Activated naive CD4-positive, alpha-beta T cell treated with anti-CD3 and anti-CD28 coated beads, Interleukin-2, amount 50 U/mL, for 24 hours (primary cell): ENCODE measurements around the gene GNAQ.
"Not testable (repeated sequence)": the region's sequence is repeated elsewhere in the genome, so short reads cannot be mapped to it uniquely, and the experiment has no call there.

ENCODE experiments used
- H3K27ac Mint-ChIP-seq: one replicate; pipeline ENCODE4 v1.8.0; 2021; ENCODE audit warnings: mild to moderate bottlenecking, mixed read lengths
- H3K27me3 Mint-ChIP-seq: one replicate; pipeline ENCODE4 v1.8.0; 2021; ENCODE audit warnings: mixed read lengths
- H3K36me3 Mint-ChIP-seq: one replicate; pipeline ENCODE4 v1.8.0; 2021; ENCODE audit warnings: mixed read lengths
- H3K4me1 Mint-ChIP-seq: one replicate; pipeline ENCODE4 v1.8.0; 2021; ENCODE audit warnings: mixed read lengths
- H3K4me3 Mint-ChIP-seq: one replicate; pipeline ENCODE4 v1.8.0; 2021; ENCODE audit warnings: mild to moderate bottlenecking, mixed read lengths
- H3K9me3 Mint-ChIP-seq: one replicate; pipeline ENCODE4 v1.8.0; 2021; ENCODE audit warnings: mixed read lengths

Gene GNAQ

DNA sequence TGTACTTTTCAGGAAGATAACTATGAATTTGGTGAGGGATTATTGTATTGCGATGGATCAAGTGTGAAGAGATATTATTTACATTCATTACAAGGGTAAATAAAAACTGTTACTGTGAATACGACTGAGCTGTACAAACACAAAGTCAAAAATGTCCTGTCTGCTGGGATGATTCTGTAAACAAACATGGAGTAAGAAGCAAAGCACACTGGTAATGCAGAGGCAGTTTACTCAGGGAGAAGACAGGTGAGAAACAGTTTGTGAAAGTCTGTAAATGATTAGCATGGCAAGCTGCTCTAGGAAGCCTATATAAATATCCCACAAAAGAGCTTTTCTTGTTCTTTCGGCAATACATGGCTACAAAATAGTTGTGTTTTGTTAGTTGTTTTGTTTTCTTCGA, 268.0 kb downstream of the GNAQ start:
- Mint-ChIP-seq H3K4me3 (no peak overlapping the region), H3K9me3 (no peaks in the 10 kb centered on the region), H3K36me3 (peaks cover 8% of the 10 kb centered on the region), H3K27ac (no peak overlapping the region), H3K27me3 (no peaks in the 10 kb centered on the region), H3K4me1 (no peaks in the 10 kb centered on the region)

- not testable (repeated sequence) for H3K4me3 Mint-ChIP-seq, H3K27ac Mint-ChIP-seq, H3K27me3 Mint-ChIP-seq, H3K9me3 Mint-ChIP-seq, H3K4me1 Mint-ChIP-seq
- H3K36me3 Mint-ChIP-seq = peaks cover 20% of the 10 kb centered on the region
These were observed 270.7 kb downstream of the GNAQ start for GRCh38 chr9:77760919-77761318.

DNA sequence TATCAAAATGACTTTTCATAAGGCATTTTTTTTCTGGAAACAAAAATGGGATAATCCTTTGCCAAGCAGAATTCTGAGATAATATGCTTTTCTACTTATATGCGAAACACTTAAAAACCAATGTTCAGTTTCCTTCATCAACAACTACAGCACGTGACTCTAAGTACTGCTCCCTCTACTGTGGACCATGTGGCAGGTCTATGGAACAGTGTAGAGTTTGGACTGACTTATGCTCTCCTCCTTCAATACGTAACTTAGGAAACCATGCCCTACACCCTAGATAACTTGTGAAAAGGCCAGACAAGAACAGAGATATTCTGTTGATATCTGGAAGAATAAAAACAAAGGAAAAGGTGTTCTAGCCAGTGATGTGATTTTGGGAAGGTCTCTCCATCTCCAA, 272.2 kb downstream of the GNAQ start:
- Mint-ChIP-seq H3K27me3 (no peaks in the 10 kb centered on the region), H3K4me3 (no peak overlapping the region), H3K4me1 (no peaks in the 10 kb centered on the region), H3K9me3 (peaks cover 7% of the 10 kb centered on the region), H3K27ac (no peak overlapping the region), H3K36me3 (peaks cover 19% of the 10 kb centered on the region)

- Mint-ChIP-seq H3K9me3 (peaks cover 7% of the 10 kb centered on the region), H3K27me3 (no peaks in the 10 kb centered on the region), H3K27ac (no peak overlapping the region), H3K4me3 (no peak overlapping the region), H3K4me1 (peaks cover 6% of the 10 kb centered on the region), H3K36me3 (peaks cover 15% of the 10 kb centered on the region)
These were observed 275.2 kb downstream of the GNAQ start for GRCh38 chr9:77756449-77756848.

- Mint-ChIP-seq H3K9me3 (peaks cover 7% of the 10 kb centered on the region), H3K27ac (no peak overlapping the region)
These were observed 278.4 kb downstream of the GNAQ start for GRCh38 chr9:77753180-77753579.

DNA sequence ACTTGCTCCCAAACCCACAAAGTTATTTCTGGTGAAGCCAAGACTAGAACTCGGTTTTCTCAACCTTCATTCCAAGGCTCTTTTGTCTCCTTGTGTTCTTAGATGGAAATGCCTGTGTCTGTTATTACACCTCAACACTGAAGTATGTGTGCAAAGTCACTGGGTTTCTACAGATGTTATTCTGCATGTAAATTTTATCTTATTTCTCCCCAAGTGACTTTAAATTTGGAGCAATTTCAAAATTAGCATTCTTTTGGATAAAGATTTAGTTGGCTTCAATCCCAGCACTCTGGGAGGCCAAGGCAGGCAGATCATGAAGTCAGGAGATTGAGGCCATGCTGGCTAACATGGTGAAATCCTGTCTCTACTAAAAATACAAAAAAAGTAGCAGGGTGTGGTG, 279.1 kb downstream of the GNAQ start:
- Mint-ChIP-seq H3K4me1 (peaks cover 30% of the 10 kb centered on the region), H3K4me3 (no peak overlapping the region), H3K36me3 (peaks cover 10% of the 10 kb centered on the region), H3K9me3 (peaks cover 5% of the 10 kb centered on the region), H3K27ac (no peak overlapping the region), H3K27me3 (no peaks in the 10 kb centered on the region)

More at GRCh38 chr9:77753180-77753579, 278.4 kb downstream of the GNAQ start:
- peaks cover 24% of the 10 kb centered on the region for H3K4me1 Mint-ChIP-seq
- H3K36me3 Mint-ChIP-seq = peaks cover 15% of the 10 kb centered on the region
- no peak overlapping the region for H3K4me3 Mint-ChIP-seq
- no peaks in the 10 kb centered on the region for H3K27me3 Mint-ChIP-seq

DNA sequence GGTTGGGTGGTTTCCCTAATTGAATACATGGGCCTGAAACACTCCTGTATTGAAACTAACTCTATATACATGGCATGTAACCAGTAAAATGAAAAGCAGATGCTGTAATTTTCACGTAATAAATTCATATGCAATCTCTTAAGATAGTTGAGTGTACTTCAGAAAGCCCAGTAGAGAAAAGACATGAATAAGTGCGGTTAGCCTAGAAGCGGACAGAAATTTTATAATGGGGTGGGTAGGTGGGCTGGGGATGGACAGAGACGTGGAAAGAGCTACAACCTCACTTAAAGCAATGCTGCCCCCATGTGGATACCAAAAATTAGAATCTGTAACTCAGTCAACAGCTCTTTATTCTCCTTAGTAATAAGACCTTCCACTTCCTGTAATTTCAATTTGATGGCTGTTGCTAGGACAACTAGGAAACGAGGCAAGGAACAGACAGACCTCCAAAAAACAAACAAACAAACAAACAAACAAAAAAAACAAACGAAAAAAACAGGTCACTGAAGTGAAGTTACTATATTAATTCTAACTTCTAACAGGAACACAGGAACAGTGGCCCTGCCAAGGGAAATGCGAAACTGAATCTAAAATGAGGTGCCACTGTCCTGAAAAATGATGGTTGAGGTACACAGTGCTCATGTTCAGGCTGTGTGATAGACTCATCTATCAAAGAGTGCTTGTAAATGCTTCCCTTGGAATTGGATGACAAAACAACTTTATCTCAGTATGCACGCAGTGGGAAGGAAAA, 280.1 kb downstream of the GNAQ start:
- H3K27ac Mint-ChIP-seq = no peak overlapping the region

DNA sequence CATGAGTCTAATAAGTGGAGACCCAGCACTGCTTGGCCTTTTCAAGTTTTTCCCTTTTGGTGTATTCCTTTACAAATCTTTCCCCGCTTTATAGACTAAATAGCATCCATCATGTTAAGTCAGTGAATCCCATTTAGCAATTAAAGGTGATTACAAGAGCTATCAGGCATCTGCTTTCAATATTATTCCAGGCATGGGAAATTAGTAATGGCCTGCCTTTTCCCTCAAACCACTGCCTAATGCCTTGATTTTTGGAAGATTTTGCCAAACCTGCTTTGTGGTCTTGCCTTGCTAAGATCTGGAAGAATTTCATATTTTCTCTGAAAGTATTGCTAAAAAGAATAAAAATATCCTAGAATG, 280.6 kb downstream of the GNAQ start:
- peaks cover 44% of the 10 kb centered on the region for H3K4me1 Mint-ChIP-seq
- peaks cover 12% of the 10 kb centered on the region for H3K36me3 Mint-ChIP-seq
- H3K9me3 Mint-ChIP-seq = no peaks in the 10 kb centered on the region

More for the DNA sequence above, 280.1 kb downstream of the GNAQ start:
- Mint-ChIP-seq H3K4me1 (peaks cover 39% of the 10 kb centered on the region), H3K9me3 (no peaks in the 10 kb centered on the region), H3K4me3 (no peak overlapping the region), H3K27me3 (no peaks in the 10 kb centered on the region), H3K36me3 (peaks cover 10% of the 10 kb centered on the region)

DNA sequence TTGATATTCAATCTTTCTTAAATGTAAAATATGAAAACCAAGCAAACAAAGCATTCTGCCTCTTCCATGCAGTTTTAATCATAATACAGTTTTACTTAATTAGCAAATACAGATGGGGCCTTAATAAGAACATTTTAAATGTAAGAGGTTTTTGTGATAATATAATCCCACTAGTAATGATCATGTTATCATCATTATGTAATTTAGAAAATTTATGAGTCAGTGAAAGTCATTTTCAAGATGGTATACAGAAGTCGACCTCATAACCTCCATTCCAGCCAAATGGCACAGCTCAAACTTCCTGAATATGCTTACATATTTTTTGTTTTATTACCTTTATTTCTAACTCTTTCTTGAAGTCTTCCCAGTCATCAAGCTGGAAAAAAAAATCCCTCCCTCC, 281.3 kb downstream of the GNAQ start:
- H3K36me3 Mint-ChIP-seq = peaks cover 10% of the 10 kb centered on the region
- H3K4me1 Mint-ChIP-seq = peaks cover 51% of the 10 kb centered on the region
- no peaks in the 10 kb centered on the region for H3K27me3 Mint-ChIP-seq
- H3K27ac Mint-ChIP-seq = no peak overlapping the region
- no peak overlapping the region for H3K4me3 Mint-ChIP-seq
- H3K9me3 Mint-ChIP-seq = no peaks in the 10 kb centered on the region

More for the DNA sequence above, 280.6 kb downstream of the GNAQ start:
- Mint-ChIP-seq H3K4me3 (no peak overlapping the region), H3K27me3 (no peaks in the 10 kb centered on the region), H3K27ac (no peak overlapping the region)

- H3K27ac Mint-ChIP-seq = no peak overlapping the region
- peaks cover 59% of the 10 kb centered on the region for H3K4me1 Mint-ChIP-seq
- H3K27me3 Mint-ChIP-seq = no peaks in the 10 kb centered on the region
- H3K9me3 Mint-ChIP-seq = no peaks in the 10 kb centered on the region
- H3K4me3 Mint-ChIP-seq = no peak overlapping the region
- H3K36me3 Mint-ChIP-seq = peaks cover 12% of the 10 kb centered on the region
These were observed 283.3 kb downstream of the GNAQ start for GRCh38 chr9:77748214-77748772.

DNA sequence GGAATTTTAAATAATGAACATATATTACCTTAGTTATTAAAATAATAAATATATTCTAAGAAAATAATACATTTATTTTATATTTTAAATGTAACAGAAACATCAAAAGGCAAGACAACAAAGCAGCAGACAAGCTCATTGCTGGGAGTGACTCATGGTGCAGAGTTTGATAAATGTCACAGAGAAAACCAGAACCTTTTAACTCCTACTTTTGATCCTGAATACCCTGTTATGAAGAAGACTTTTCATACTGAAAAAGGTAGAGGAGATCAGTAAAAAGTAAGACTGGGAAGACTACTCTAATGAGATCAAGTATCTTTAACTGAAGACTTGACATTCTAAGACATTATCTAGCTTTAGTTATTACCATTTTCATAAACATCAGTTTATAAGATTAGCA, 284.4 kb downstream of the GNAQ start:
- Mint-ChIP-seq H3K4me1 (peaks cover 59% of the 10 kb centered on the region), H3K36me3 (peaks cover 14% of the 10 kb centered on the region), H3K27me3 (no peaks in the 10 kb centered on the region), H3K4me3 (peak overlapping the region; percentile 20), H3K9me3 (no peaks in the 10 kb centered on the region), H3K27ac (peak overlapping the region; percentile 43)

- Mint-ChIP-seq H3K36me3 (peaks cover 16% of the 10 kb centered on the region), H3K27me3 (no peaks in the 10 kb centered on the region), H3K9me3 (no peaks in the 10 kb centered on the region), H3K4me1 (peaks cover 47% of the 10 kb centered on the region), H3K4me3 (no peak overlapping the region), H3K27ac (no peak overlapping the region)
These were observed 286.7 kb downstream of the GNAQ start for GRCh38 chr9:77744841-77745430.

DNA sequence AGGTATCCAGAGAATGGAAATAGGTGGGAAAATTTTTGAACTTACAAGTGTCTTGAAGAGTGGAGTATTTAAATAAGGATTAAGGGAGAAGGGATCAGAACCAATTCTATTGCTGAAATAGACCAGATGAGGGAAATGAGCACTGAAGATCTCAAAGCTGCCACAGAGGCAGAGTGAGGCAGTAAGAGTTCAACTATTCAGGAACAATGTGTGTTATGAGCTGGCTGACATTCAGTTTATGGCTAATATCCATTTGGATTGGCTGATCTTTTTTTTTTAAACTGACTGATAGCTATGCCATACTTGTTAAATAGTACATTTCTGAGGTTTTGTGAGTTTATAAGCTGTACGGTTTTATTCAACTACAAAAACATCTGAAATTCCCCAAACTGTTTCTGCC, 288.2 kb downstream of the GNAQ start:
- no peak overlapping the region for H3K27ac Mint-ChIP-seq
- H3K4me3 Mint-ChIP-seq = no peak overlapping the region
- H3K9me3 Mint-ChIP-seq = no peaks in the 10 kb centered on the region
- H3K4me1 Mint-ChIP-seq = peaks cover 48% of the 10 kb centered on the region
- H3K27me3 Mint-ChIP-seq = no peaks in the 10 kb centered on the region
- peaks cover 16% of the 10 kb centered on the region for H3K36me3 Mint-ChIP-seq

DNA sequence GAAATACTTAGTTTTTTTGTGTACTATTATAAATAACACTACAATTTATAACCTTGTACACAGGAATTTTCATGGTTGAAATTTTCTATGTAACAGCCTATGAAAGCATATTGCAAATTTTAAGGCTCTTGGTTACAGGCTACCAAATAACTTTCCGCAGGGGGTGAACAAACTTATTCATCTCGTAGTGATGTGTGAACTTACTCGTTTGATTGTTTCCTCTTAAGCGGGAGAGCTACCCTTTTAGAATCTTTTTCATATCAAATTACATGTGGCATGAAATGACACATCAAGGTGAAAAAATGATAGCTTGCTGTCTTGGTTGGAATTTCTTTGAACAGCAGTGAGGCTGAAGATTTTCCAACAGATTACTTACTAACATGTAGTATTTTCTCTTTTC, 292.7 kb downstream of the GNAQ start:
- no peaks in the 10 kb centered on the region for H3K9me3 Mint-ChIP-seq
- H3K4me3 Mint-ChIP-seq = no peak overlapping the region
- H3K27ac Mint-ChIP-seq = no peak overlapping the region
- no peaks in the 10 kb centered on the region for H3K27me3 Mint-ChIP-seq
- H3K36me3 Mint-ChIP-seq = peaks cover 14% of the 10 kb centered on the region
- peaks cover 11% of the 10 kb centered on the region for H3K4me1 Mint-ChIP-seq

- Mint-ChIP-seq H3K4me3 (no peak overlapping the region), H3K27me3 (no peaks in the 10 kb centered on the region), H3K27ac (no peak overlapping the region), H3K9me3 (no peaks in the 10 kb centered on the region), H3K4me1 (peaks cover 13% of the 10 kb centered on the region), H3K36me3 (peaks cover 21% of the 10 kb centered on the region)
These were observed 296.1 kb downstream of the GNAQ start for GRCh38 chr9:77735494-77735893.

GRCh38 chr9:77731930-77732329, 299.7 kb downstream of the GNAQ start:
- Mint-ChIP-seq H3K4me3 (no peak overlapping the region), H3K27me3 (no peaks in the 10 kb centered on the region), H3K9me3 (no peaks in the 10 kb centered on the region), H3K36me3 (peaks cover 35% of the 10 kb centered on the region), H3K27ac (no peak overlapping the region), H3K4me1 (peaks cover 26% of the 10 kb centered on the region)
